ENCODE data around the gene FRMD8.
A peak's percentile ranks its signal among the peaks of the same experiment; 100 is the strongest.

FRMD8 gene

DNA sequence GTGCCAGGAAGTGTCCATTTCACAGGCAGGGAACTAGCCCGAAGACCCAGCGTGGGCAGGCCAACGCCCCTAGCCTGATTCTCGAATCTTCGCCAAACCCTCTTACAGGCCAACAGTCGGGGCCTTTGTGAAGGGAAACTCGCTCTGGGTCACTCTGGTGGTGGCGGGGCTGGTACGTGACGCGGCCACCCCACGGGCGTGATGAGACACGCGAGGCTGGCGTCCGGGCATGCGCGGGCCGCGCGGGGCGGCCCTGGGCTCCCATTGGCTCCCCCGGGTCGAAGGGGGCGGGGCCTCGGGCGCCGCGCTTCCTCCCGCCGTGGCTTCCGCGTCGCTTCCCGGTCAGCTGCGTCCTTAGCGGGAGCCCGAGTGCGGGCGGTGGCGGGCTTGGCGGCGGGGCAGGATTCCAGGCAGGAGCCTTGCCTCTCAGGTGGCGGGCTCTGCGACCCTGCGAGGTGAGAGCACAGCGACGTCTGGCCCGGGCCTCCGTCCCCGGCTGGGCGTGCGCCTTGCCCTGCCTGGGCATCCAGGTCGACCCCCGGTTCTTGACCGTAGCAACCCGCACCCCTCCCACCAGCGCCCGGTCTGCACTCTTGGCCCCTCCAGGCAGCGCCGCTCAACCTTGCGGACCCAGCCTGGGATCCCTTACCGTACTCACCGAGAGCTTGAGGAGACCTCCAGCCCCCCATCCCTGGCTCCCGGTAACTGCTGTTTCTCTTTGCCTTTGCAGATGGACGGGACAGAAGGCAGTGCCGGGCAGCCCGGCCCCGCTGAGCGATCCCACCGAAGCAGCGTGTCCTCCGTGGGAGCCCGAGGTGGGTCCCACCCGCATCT, at the start of gene FRMD8:
TSS of gene FRMD8 (plus strand) at position 331 of the 834 bp plus-strand sequence. CDS start at position 731, 400 bp downstream.
- H3K4me1 ChIP-seq (ENCODE audit: insufficient read depth, low read length), result peaks cover 5% of the 10 kb centered on the region; the same call in 1 of the 2 replicates
- H3K9me3 ChIP-seq (ENCODE audit: insufficient read depth, low read depth, low read length), result no peaks in the 10 kb centered on the region
- H3K27ac ChIP-seq (ENCODE audit: low read length), result no peak within 1 kb of the TSS

GRCh38 chr11:65338676-65339075, 47.8 kb upstream of the FRMD8 start:
- no peak overlapping the region for H3K27ac ChIP-seq (ENCODE audit: low read length)
- H3K9me3 ChIP-seq (ENCODE audit: insufficient read depth, low read depth, low read length), result no peaks in the 10 kb centered on the region
- peaks cover 8% of the 10 kb centered on the region for H3K4me1 ChIP-seq (ENCODE audit: insufficient read depth, low read length)
- no peaks in the 10 kb centered on the region for H3K27me3 ChIP-seq (ENCODE audit: insufficient read depth, low read length)
- H3K4me3 ChIP-seq (ENCODE audit: low read length), result no peak overlapping the region
- H3K36me3 ChIP-seq (ENCODE audit: insufficient read depth, low read depth, low read length), result peaks cover 54% of the 10 kb centered on the region
- no peak overlapping the region for H3K9ac ChIP-seq (ENCODE audit: low read depth, low read length)

More for the DNA sequence above, at the start of gene FRMD8:
- H3K27me3 ChIP-seq (ENCODE audit: insufficient read depth, low read length), result peaks cover 5% of the 10 kb centered on the region; the same call in 1 of the 2 replicates
- peak within 1 kb of the TSS; percentile 83 for H3K4me3 ChIP-seq (ENCODE audit: low read length)
- H3K9ac ChIP-seq (ENCODE audit: low read depth, low read length), result peak within 1 kb of the TSS; percentile 71; the same call in 1 of the 2 replicates
- H3K36me3 ChIP-seq (ENCODE audit: insufficient read depth, low read depth, low read length), result no peaks in the 10 kb centered on the region

DNA sequence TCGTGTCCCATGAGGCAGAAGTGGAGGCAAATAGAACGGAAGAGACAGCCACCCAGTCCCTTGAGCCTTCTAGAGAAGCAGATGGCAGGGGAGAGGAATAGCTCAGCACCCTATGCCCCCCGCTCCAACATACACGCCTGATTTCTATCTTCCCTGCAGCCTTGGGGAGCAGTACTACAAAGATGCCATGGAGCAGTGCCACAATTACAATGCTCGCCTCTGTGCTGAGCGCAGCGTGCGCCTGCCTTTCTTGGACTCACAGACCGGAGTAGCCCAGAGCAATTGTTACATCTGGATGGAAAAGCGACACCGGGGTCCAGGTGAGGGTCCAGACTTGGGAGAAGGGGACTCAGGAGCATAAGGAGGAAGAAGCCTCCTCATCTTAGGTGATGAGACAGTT, 46.2 kb upstream of the FRMD8 start:
- no peaks in the 10 kb centered on the region for H3K9me3 ChIP-seq (ENCODE audit: insufficient read depth, low read depth, low read length)
- no peak overlapping the region for H3K4me3 ChIP-seq (ENCODE audit: low read length)
- no peak overlapping the region for H3K27ac ChIP-seq (ENCODE audit: low read length)
- H3K9ac ChIP-seq (ENCODE audit: low read depth, low read length), result no peak overlapping the region
- H3K36me3 ChIP-seq (ENCODE audit: insufficient read depth, low read depth, low read length), result peaks cover 69% of the 10 kb centered on the region
- H3K4me1 ChIP-seq (ENCODE audit: insufficient read depth, low read length), result peaks cover under 1% of the 10 kb centered on the region; the same call in 1 of the 2 replicates
- no peaks in the 10 kb centered on the region for H3K27me3 ChIP-seq (ENCODE audit: insufficient read depth, low read length)

- H3K27ac ChIP-seq (ENCODE audit: low read length), result no peak overlapping the region
- no peaks in the 10 kb centered on the region for H3K4me1 ChIP-seq (ENCODE audit: insufficient read depth, low read length)
- no peak overlapping the region for H3K9ac ChIP-seq (ENCODE audit: low read depth, low read length)
- H3K27me3 ChIP-seq (ENCODE audit: insufficient read depth, low read length), result no peaks in the 10 kb centered on the region
- H3K36me3 ChIP-seq (ENCODE audit: insufficient read depth, low read depth, low read length), result peaks cover 86% of the 10 kb centered on the region
- no peaks in the 10 kb centered on the region for H3K9me3 ChIP-seq (ENCODE audit: insufficient read depth, low read depth, low read length)
- no peak overlapping the region for H3K4me3 ChIP-seq (ENCODE audit: low read length)
These were observed 44.6 kb upstream of the FRMD8 start for GRCh38 chr11:65341856-65342255.

GRCh38 chr11:65351511-65351910, 34.9 kb upstream of the FRMD8 start:
- Histone ChIP-seq H3K9me3 (ENCODE audit: insufficient read depth, low read depth, low read length) (no peaks in the 10 kb centered on the region), H3K9ac (ENCODE audit: low read depth, low read length) (no peak overlapping the region)

DNA sequence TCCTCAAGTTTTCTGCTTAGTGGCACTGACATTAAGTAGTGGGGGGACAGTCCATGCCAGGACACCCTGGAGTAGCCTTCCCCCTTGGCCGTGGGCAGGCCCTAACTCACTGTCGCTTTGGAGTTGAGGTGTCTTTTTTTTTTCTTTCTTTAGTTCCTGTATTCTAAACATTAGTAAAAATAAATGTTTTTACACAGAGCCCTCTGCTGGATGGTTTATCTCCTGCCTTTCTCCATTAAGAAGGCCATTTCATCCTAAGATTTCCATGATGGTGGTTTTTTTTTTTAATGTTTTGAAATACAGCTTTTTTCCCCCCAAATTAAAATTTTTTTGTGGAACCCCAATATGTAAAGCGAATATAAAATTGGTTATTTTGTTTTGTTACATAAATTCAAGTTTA, 33.7 kb upstream of the FRMD8 start:
- Histone ChIP-seq H3K27me3 (ENCODE audit: insufficient read depth, low read length) (peaks cover 29% of the 10 kb centered on the region), H3K27ac (ENCODE audit: low read length) (no peak overlapping the region), H3K4me1 (ENCODE audit: insufficient read depth, low read length) (no peaks in the 10 kb centered on the region), H3K4me3 (ENCODE audit: low read length) (no peak overlapping the region), H3K36me3 (ENCODE audit: insufficient read depth, low read depth, low read length) (peaks cover 56% of the 10 kb centered on the region), H3K9ac (ENCODE audit: low read depth, low read length) (no peak overlapping the region), H3K9me3 (ENCODE audit: insufficient read depth, low read depth, low read length) (no peaks in the 10 kb centered on the region)

More at GRCh38 chr11:65351511-65351910, 34.9 kb upstream of the FRMD8 start:
- peaks cover 16% of the 10 kb centered on the region for H3K27me3 ChIP-seq (ENCODE audit: insufficient read depth, low read length)
- H3K4me1 ChIP-seq (ENCODE audit: insufficient read depth, low read length), result no peaks in the 10 kb centered on the region
- no peak overlapping the region for H3K4me3 ChIP-seq (ENCODE audit: low read length)
- no peak overlapping the region for H3K27ac ChIP-seq (ENCODE audit: low read length)
- peaks cover 61% of the 10 kb centered on the region for H3K36me3 ChIP-seq (ENCODE audit: insufficient read depth, low read depth, low read length)

DNA sequence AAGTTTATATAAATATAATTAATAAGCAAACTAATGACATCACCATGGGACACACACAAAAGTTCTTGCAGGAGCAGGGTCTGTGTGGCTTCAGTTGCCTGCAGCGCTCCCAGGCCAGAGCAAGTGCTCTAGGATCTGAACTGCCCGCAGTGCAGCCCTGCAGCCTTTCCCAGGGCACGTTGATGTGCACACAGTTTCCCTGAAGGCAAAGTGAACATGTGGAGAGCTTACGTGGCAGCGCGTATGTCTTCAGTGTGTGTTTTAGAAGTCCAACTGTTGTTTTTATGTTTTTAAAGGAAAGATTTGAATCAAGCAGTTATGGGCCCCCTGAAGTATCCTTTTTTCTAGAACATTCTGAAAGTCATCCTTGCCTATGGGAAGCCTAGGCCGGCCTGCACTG, 33.1 kb upstream of the FRMD8 start:
- no peaks in the 10 kb centered on the region for H3K9me3 ChIP-seq (ENCODE audit: insufficient read depth, low read depth, low read length)
- H3K27ac ChIP-seq (ENCODE audit: low read length), result no peak overlapping the region
- peaks cover 50% of the 10 kb centered on the region for H3K36me3 ChIP-seq (ENCODE audit: insufficient read depth, low read depth, low read length)

GRCh38 chr11:65353900-65354264, 32.6 kb upstream of the FRMD8 start:
- Histone ChIP-seq H3K4me3 (ENCODE audit: low read length) (peak overlapping the region; percentile 78), H3K9ac (ENCODE audit: low read depth, low read length) (peak overlapping the region; percentile 49; the same call in 1 of the 2 replicates), H3K4me1 (ENCODE audit: insufficient read depth, low read length) (no peaks in the 10 kb centered on the region), H3K27me3 (ENCODE audit: insufficient read depth, low read length) (peaks cover 33% of the 10 kb centered on the region), H3K9me3 (ENCODE audit: insufficient read depth, low read depth, low read length) (no peaks in the 10 kb centered on the region), H3K27ac (ENCODE audit: low read length) (no peak overlapping the region), H3K36me3 (ENCODE audit: insufficient read depth, low read depth, low read length) (peaks cover 45% of the 10 kb centered on the region)

More for the DNA sequence above, 33.1 kb upstream of the FRMD8 start:
- Histone ChIP-seq H3K9ac (ENCODE audit: low read depth, low read length) (no peak overlapping the region), H3K4me1 (ENCODE audit: insufficient read depth, low read length) (no peaks in the 10 kb centered on the region), H3K4me3 (ENCODE audit: low read length) (no peak overlapping the region; the same call in 1 of the 2 replicates), H3K27me3 (ENCODE audit: insufficient read depth, low read length) (peaks cover 33% of the 10 kb centered on the region)

- Histone ChIP-seq H3K4me1 (ENCODE audit: insufficient read depth, low read length) (no peaks in the 10 kb centered on the region), H3K27ac (ENCODE audit: low read length) (no peak within 1 kb of the TSS), H3K9ac (ENCODE audit: low read depth, low read length) (peak within 1 kb of the TSS; percentile 49; the same call in 1 of the 2 replicates), H3K27me3 (ENCODE audit: insufficient read depth, low read length) (peaks cover 33% of the 10 kb centered on the region), H3K9me3 (ENCODE audit: insufficient read depth, low read depth, low read length) (no peaks in the 10 kb centered on the region), H3K4me3 (ENCODE audit: low read length) (peak within 1 kb of the TSS; percentile 78), H3K36me3 (ENCODE audit: insufficient read depth, low read depth, low read length) (peaks cover 39% of the 10 kb centered on the region)
These were observed 32.0 kb upstream of the FRMD8 start, which contains the start of gene TIGD3 for GRCh38 chr11:65354265-65355012. Gene TIGD3 (plus strand): TSS chr11:65354751. CDS start chr11:65355809, 1,058 bp downstream.

DNA sequence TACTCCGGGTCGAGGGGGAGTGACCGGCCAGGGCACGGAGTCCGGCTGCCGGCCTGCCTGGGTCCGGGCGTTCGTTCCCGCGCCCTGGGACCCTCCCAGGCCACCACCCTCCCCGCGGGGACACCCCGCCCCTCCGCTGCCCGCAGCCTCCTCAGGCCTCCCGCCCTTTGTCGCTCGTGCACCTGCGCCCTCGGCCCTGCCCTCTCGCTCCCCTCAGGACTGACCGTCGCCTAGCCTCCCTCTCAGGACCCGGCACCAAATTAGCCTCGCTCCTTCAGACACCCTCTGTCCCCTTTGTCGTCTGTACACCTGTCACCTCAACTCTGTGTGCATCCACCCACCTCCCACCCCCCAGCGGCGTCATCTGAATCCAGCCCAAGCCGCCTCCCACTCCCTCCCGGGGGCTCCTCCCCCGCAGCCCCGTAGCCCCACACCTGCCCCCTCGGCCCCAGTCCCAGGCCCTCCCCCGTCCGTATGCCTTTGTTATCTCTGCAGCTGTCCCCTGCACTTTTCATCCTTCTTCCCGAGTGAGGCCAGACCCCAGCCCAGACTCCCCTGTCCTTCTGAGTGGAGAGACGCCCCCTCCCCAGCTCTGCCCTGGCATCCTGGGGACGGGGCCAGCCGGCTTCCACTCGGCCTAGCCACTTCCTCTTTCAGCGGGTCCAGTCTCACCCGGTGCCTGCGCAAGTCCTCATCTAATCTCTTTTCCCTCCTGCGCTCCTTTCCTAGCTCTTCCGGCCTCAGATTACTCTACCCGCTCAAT, 31.2 kb upstream of the FRMD8 start:
- Histone ChIP-seq H3K36me3 (ENCODE audit: insufficient read depth, low read depth, low read length) (peaks cover 32% of the 10 kb centered on the region), H3K9me3 (ENCODE audit: insufficient read depth, low read depth, low read length) (no peaks in the 10 kb centered on the region), H3K4me3 (ENCODE audit: low read length) (peak overlapping the region; percentile 78), H3K27me3 (ENCODE audit: insufficient read depth, low read length) (peaks cover 33% of the 10 kb centered on the region), H3K9ac (ENCODE audit: low read depth, low read length) (no peak overlapping the region; the same call in 1 of the 2 replicates), H3K27ac (ENCODE audit: low read length) (no peak overlapping the region), H3K4me1 (ENCODE audit: insufficient read depth, low read length) (no peaks in the 10 kb centered on the region)

- H3K27me3 ChIP-seq (ENCODE audit: insufficient read depth, low read length), result peaks cover 33% of the 10 kb centered on the region
- no peak overlapping the region for H3K9ac ChIP-seq (ENCODE audit: low read depth, low read length)
- no peaks in the 10 kb centered on the region for H3K4me1 ChIP-seq (ENCODE audit: insufficient read depth, low read length)
- peak overlapping the region; percentile 78 for H3K4me3 ChIP-seq (ENCODE audit: low read length)
- H3K9me3 ChIP-seq (ENCODE audit: insufficient read depth, low read depth, low read length), result no peaks in the 10 kb centered on the region
- H3K27ac ChIP-seq (ENCODE audit: low read length), result no peak overlapping the region
- peaks cover 25% of the 10 kb centered on the region for H3K36me3 ChIP-seq (ENCODE audit: insufficient read depth, low read depth, low read length)
These were observed 30.6 kb upstream of the FRMD8 start for GRCh38 chr11:65355776-65356393.

All from iPS-20b (cell line).